ENCODE data around the gene RASSF7. TPM values are rescaled to one million over a fixed set of nuclear protein-coding genes. Genes with fewer than 3 reads are reported as not detected.

The RASSF7 gene
- total RNA-seq, 1 experiment from 2014 or later: 58.6 TPM

- ChIA-PET CTCF (no interaction called here), POLR2A (ENCODE audit: unreplicated experiment) (no interaction called here)
- Histone ChIP-seq H3K4me3 (ENCODE audit: low read length) (no peak overlapping the region), H3K36me3 (ENCODE audit: low read depth, low read length) (peaks cover 36% of the 10 kb centered on the region), H2AFZ (ENCODE audit: low read length) (no peak overlapping the region), H3F3A (ENCODE audit: low read length, unreplicated experiment) (no peaks in the 10 kb centered on the region), H4K20me1 (ENCODE audit: low read length) (no peaks in the 10 kb centered on the region), H3K4me1 (ENCODE audit: insufficient read depth, low read length) (no peaks in the 10 kb centered on the region), H3K9ac (ENCODE audit: low read length) (no peak overlapping the region), H3K27ac (ENCODE audit: low read length) (no peak overlapping the region), H3K79me2 (ENCODE audit: low read length) (no peaks in the 10 kb centered on the region), H3K4me2 (ENCODE audit: low read length) (no peak overlapping the region), H3K9me3 (ENCODE audit: low read length) (no peaks in the 10 kb centered on the region), H3K27me3 (ENCODE audit: low read length) (no peaks in the 10 kb centered on the region), H3K9me2 (replicated peaks; ENCODE audit: low read length) (no peaks in the 10 kb centered on the region)
- intact Hi-C loops (cut with micrococcal nuclease): no loop called here
- no TSS peak for BruUV-seq (replicated peaks)
- ATAC-seq (peak; percentile 60), DNase-seq (peak; percentile 23)
- TF ChIP-seq EZH2 (IDR thresholded peaks at IDR 0.05; ENCODE audit: low read length, unreplicated experiment) (no peak), EZH2phosphoT487 (IDR thresholded peaks at IDR 0.05; ENCODE audit: borderline replicate concordance, low read length) (no peak), CTCF (conservative IDR thresholded peaks at IDR 0.05; ENCODE audit: low read depth, low read length) (no peak)
Observed at GRCh38 chr11:606245-606644, 45.5 kb downstream of the RASSF7 start.

GRCh38 chr11:607020-607780 lies 46.4 kb downstream of the RASSF7 start:
- ChIA-PET POLR2A (ENCODE audit: unreplicated experiment) (no interaction called here), CTCF (no interaction called here)
- Histone ChIP-seq H3K4me2 (ENCODE audit: low read length) (no peak overlapping the region), H3K27ac (ENCODE audit: low read length) (no peak overlapping the region), H3K9me2 (replicated peaks; ENCODE audit: low read length) (no peaks in the 10 kb centered on the region), H3K9ac (ENCODE audit: low read length) (no peak overlapping the region), H3F3A (ENCODE audit: low read length, unreplicated experiment) (no peaks in the 10 kb centered on the region), H3K4me1 (ENCODE audit: insufficient read depth, low read length) (no peaks in the 10 kb centered on the region), H3K4me3 (ENCODE audit: low read length) (no peak overlapping the region), H4K20me1 (ENCODE audit: low read length) (peaks cover 3% of the 10 kb centered on the region), H2AFZ (ENCODE audit: low read length) (no peak overlapping the region), H3K9me3 (ENCODE audit: low read length) (no peaks in the 10 kb centered on the region), H3K79me2 (ENCODE audit: low read length) (no peaks in the 10 kb centered on the region), H3K36me3 (ENCODE audit: low read depth, low read length) (peaks cover 39% of the 10 kb centered on the region), H3K27me3 (ENCODE audit: low read length) (no peaks in the 10 kb centered on the region)
- ATAC-seq (no peak), DNase-seq (no peak)
- TF ChIP-seq EZH2 (IDR thresholded peaks at IDR 0.05; ENCODE audit: low read length, unreplicated experiment): no peak
- no peak for TF ChIP-seq EZH2phosphoT487 (IDR thresholded peaks at IDR 0.05; ENCODE audit: borderline replicate concordance, low read length)
- TF ChIP-seq CTCF (conservative IDR thresholded peaks at IDR 0.05; ENCODE audit: low read depth, low read length): no peak
- no TSS peak for BruUV-seq (replicated peaks)
- intact Hi-C loops (cut with micrococcal nuclease): no loop called here

- CTCF ChIA-PET: no interaction called here
Observed at GRCh38 chr11:607971-608659, 47.3 kb downstream of the RASSF7 start.

More at GRCh38 chr11:607971-608659, 47.3 kb downstream of the RASSF7 start:
- H3K4me3 ChIP-seq (ENCODE audit: low read length): no peak overlapping the region
- BruUV-seq (replicated peaks): no TSS peak
- POLR2A ChIA-PET (ENCODE audit: unreplicated experiment): no interaction called here
- no peak overlapping the region for H2AFZ ChIP-seq (ENCODE audit: low read length)
- no peak overlapping the region for H3K27ac ChIP-seq (ENCODE audit: low read length)
- H3K4me2 ChIP-seq (ENCODE audit: low read length): no peak overlapping the region
- H3K27me3 ChIP-seq (ENCODE audit: low read length): no peaks in the 10 kb centered on the region
- no peaks in the 10 kb centered on the region for H3K9me3 ChIP-seq (ENCODE audit: low read length)
- peaks cover 12% of the 10 kb centered on the region for H4K20me1 ChIP-seq (ENCODE audit: low read length)
- H3K36me3 ChIP-seq (ENCODE audit: low read depth, low read length): peaks cover 46% of the 10 kb centered on the region
- H3K9ac ChIP-seq (ENCODE audit: low read length): no peak overlapping the region
- H3K79me2 ChIP-seq (ENCODE audit: low read length): no peaks in the 10 kb centered on the region
- H3K9me2 ChIP-seq (replicated peaks; ENCODE audit: low read length): no peaks in the 10 kb centered on the region
- TF ChIP-seq EZH2 (IDR thresholded peaks at IDR 0.05; ENCODE audit: low read length, unreplicated experiment): no peak
- TF ChIP-seq CTCF (conservative IDR thresholded peaks at IDR 0.05; ENCODE audit: low read depth, low read length): no peak
- TF ChIP-seq EZH2phosphoT487 (IDR thresholded peaks at IDR 0.05; ENCODE audit: borderline replicate concordance, low read length): no peak
- 0 out of 2 replicates have a peak, but pooled peaks cover 3% of the 10 kb centered on the region for H3K4me1 ChIP-seq (ENCODE audit: insufficient read depth, low read length)
- ATAC-seq (no peak), DNase-seq (no peak)
- peaks cover 7% of the 10 kb centered on the region for H3F3A ChIP-seq (ENCODE audit: low read length, unreplicated experiment)
- intact Hi-C loops (cut with micrococcal nuclease): no loop called here
